ENCODE data around the gene ZSWIM5. TPM values are rescaled to one million over a fixed set of nuclear protein-coding genes. Genes with fewer than 3 reads are reported as not detected.
"Not testable (repeated sequence)": the region's sequence is repeated elsewhere in the genome, so short reads cannot be mapped to it uniquely, and the experiment has no call there.

Gene ZSWIM5
- total RNA-seq, 2 experiments from 2014 or later, result 0.63 to 0.69 TPM

DNA sequence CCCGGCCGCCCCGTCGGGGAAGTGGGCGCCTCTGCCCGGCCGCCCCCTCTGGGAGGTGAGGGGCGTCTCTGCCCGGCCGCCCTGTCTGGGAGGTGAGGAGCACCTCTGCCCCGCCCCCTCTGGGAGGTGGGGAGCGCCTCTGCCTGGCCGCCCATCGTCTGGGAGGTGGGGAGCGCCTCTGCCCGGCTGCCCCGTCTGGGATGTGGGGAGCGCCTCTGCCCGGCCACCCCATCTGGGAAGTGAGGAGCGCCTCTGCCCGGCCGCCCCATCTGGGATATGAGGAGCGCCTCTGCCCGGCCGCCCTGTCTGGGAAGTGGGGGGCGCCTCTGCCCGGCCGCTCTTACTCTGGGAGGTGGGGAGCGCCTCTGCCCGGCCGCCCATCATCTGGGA lies 100.3 kb downstream of the ZSWIM5 start:
- intact Hi-C loops (cut with DNase I, micrococcal nuclease); H3K36me3 Mint-ChIP-seq (ENCODE audit: low read depth); CTCF ChIA-PET; H3K4me1 Mint-ChIP-seq; H3K27ac Mint-ChIP-seq; DNase-seq; H3K27me3 Mint-ChIP-seq; H3K9me3 Mint-ChIP-seq (ENCODE audit: low read depth); POLR2A ChIA-PET; ATAC-seq; H3K4me3 Mint-ChIP-seq: not testable (repeated sequence)

- H3K4me3 Mint-ChIP-seq; H3K27me3 Mint-ChIP-seq; ATAC-seq; CTCF ChIA-PET; DNase-seq; H3K4me1 Mint-ChIP-seq; intact Hi-C loops (cut with DNase I, micrococcal nuclease); POLR2A ChIA-PET; H3K27ac Mint-ChIP-seq; H3K9me3 Mint-ChIP-seq (ENCODE audit: low read depth); H3K36me3 Mint-ChIP-seq (ENCODE audit: low read depth): not testable (repeated sequence)
Observed at GRCh38 chr1:45105486-45106155, 100.8 kb downstream of the ZSWIM5 start.

DNA sequence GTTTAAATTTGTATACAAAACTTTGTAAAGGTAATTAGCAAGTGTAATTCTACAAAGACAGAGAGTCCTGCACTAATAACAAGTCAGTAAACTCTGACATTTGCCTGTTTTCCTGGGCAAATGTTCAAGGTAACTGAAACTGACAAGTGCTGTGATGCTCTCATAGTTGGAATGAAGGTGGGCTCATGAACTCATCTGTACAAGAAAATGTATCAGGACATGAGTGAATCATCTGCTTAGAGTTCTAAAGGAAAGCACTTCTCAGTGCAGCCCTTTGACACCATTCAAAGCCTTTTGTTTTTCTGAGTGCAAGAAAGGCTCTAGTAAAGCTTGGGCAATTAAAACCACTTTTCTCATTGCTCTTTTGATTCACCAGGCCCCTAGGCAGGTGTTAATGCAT lies 102.9 kb downstream of the ZSWIM5 start:
- intact Hi-C loops (cut with DNase I, micrococcal nuclease), result no loop called here
- Mint-ChIP-seq H3K27me3 (no peaks in the 10 kb centered on the region), H3K4me1 (peaks cover 3% of the 10 kb centered on the region), H3K4me3 (no peak overlapping the region), H3K9me3 (ENCODE audit: low read depth) (no peaks in the 10 kb centered on the region), H3K36me3 (ENCODE audit: low read depth) (no peaks in the 10 kb centered on the region), H3K27ac (no peak overlapping the region)
- ATAC-seq, result peak; percentile 53
- ChIA-PET POLR2A (no interaction called here), CTCF (interaction anchor here (0.7 to 0.8 kb wide), 2 partner anchors 27 to 179 kb away, joined by 3 to 4 read pairs; no protein-coding TSS in a partner anchor)
- DNase-seq, result no peak

GRCh38 chr1:45101947-45102346 lies 104.5 kb downstream of the ZSWIM5 start:
- H3K9me3 Mint-ChIP-seq (ENCODE audit: low read depth), result no peaks in the 10 kb centered on the region
- ATAC-seq, result no peak
- H3K4me1 Mint-ChIP-seq, result peaks cover 3% of the 10 kb centered on the region
- POLR2A ChIA-PET, result no interaction called here
- CTCF ChIA-PET, result interaction anchor here (0.5 kb wide), 1 partner anchor 50 kb away, joined by 3 read pairs; no protein-coding TSS in a partner anchor
- intact Hi-C loops (cut with DNase I, micrococcal nuclease), result no loop called here
- no peaks in the 10 kb centered on the region for H3K27me3 Mint-ChIP-seq
- DNase-seq, result no peak
- H3K4me3 Mint-ChIP-seq, result no peak overlapping the region
- no peak overlapping the region for H3K27ac Mint-ChIP-seq
- no peaks in the 10 kb centered on the region for H3K36me3 Mint-ChIP-seq (ENCODE audit: low read depth)

DNA sequence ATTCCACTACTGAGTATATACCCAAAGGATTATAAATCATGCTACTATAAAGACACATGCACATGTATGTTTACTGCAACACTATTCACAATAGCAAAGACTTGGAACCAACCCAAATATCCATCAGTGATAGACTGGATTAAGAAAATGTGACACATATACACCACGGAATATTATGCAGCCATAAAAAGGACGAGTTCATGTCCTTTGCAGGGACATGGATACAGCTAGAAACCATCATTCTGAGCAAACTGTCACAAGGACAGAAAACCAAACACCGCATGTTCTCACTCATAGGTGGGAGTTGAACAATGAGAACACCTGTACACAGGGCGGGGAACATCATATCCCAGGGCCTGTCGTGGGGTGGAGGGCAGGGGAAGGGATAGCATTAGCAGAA lies 104.9 kb downstream of the ZSWIM5 start:
- ATAC-seq; H3K4me3 Mint-ChIP-seq; H3K4me1 Mint-ChIP-seq; intact Hi-C loops (cut with DNase I, micrococcal nuclease); H3K27me3 Mint-ChIP-seq; POLR2A ChIA-PET; DNase-seq; H3K36me3 Mint-ChIP-seq (ENCODE audit: low read depth); CTCF ChIA-PET; H3K27ac Mint-ChIP-seq; H3K9me3 Mint-ChIP-seq (ENCODE audit: low read depth): not testable (repeated sequence)

GRCh38 chr1:45097944-45098343 lies 108.5 kb downstream of the ZSWIM5 start:
- Mint-ChIP-seq H3K9me3 (ENCODE audit: low read depth) (no peaks in the 10 kb centered on the region), H3K4me1 (no peaks in the 10 kb centered on the region), H3K36me3 (ENCODE audit: low read depth) (no peaks in the 10 kb centered on the region), H3K27me3 (no peaks in the 10 kb centered on the region), H3K4me3 (no peak overlapping the region), H3K27ac (no peak overlapping the region)
- intact Hi-C loops (cut with DNase I, micrococcal nuclease), result no loop called here
- POLR2A ChIA-PET, result no interaction called here
- DNase-seq (no peak), ATAC-seq (no peak)
- CTCF ChIA-PET, result no interaction called here

DNA sequence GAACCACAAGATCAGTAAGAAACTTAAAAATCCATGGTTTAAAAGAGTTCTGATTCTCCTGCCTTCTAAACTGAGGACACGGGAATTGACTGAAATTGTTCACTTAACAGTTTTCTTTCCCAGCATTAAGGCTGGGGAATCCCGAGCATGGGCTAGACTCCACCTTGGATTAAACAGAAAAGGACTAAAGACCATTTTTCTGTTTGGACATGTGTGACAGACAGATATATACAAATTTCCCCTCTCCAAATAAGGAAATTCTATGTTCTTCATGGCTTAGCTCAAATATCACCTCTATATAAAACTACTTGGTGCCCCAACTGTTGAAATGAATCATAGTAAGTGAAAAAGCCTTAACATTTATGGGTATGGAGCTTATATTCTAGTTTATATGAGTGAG lies 109.3 kb downstream of the ZSWIM5 start:
- no peak for DNase-seq
- Mint-ChIP-seq H3K27ac (no peak overlapping the region), H3K36me3 (ENCODE audit: low read depth) (no peaks in the 10 kb centered on the region), H3K9me3 (ENCODE audit: low read depth) (no peaks in the 10 kb centered on the region), H3K4me1 (no peaks in the 10 kb centered on the region), H3K4me3 (no peak overlapping the region), H3K27me3 (no peaks in the 10 kb centered on the region)
- intact Hi-C loops (cut with DNase I, micrococcal nuclease), result no loop called here
- CTCF ChIA-PET, result no interaction called here
- POLR2A ChIA-PET, result no interaction called here
- no peak for ATAC-seq

DNA sequence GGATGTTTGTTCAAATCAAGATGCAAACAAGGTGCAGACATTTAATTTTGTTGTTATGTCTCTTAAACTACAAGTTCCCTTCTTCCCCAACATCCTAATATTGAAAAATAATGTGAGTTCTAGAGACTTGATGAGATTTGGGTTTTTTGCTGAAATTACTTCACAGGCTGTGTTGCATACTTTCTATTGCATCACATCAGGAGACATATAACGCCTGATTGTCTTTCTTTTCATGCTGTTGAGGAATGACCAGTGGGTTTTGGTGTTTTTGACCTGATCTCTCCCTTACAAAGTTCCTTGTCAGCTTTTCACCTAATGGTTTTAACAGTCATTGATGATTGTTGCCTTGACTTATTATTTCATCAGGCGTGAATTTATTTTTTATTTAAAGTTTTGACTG lies 111.0 kb downstream of the ZSWIM5 start:
- Mint-ChIP-seq H3K27me3 (no peaks in the 10 kb centered on the region), H3K4me1 (no peaks in the 10 kb centered on the region), H3K4me3 (no peak overlapping the region), H3K36me3 (ENCODE audit: low read depth) (no peaks in the 10 kb centered on the region), H3K9me3 (ENCODE audit: low read depth) (no peaks in the 10 kb centered on the region), H3K27ac (no peak overlapping the region)
- intact Hi-C loops (cut with DNase I, micrococcal nuclease), result no loop called here
- no peak for ATAC-seq
- ChIA-PET CTCF (no interaction called here), POLR2A (no interaction called here)
- DNase-seq, result no peak

DNA sequence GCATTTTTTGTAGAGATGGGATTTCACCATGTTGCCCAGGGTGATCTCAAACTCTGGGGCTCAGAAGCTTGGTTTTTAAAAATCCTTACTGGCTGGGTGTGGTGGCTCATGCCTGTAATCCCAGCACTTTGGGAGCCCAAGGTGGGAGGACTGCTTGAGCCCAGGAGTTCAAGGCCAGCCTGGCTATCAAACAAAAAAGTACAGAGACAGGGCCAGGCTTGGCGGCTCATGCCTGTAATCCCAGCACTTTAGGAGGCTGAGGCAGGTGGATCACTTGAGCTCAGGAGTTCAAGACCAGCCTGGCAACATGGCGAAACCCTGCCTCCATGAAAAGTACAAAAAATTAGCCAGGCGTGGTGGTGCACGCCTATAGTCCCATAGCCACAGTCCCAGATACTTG lies 112.0 kb downstream of the ZSWIM5 start:
- CTCF ChIA-PET; H3K4me1 Mint-ChIP-seq; H3K27me3 Mint-ChIP-seq; ATAC-seq; H3K27ac Mint-ChIP-seq; intact Hi-C loops (cut with DNase I, micrococcal nuclease); DNase-seq; H3K9me3 Mint-ChIP-seq (ENCODE audit: low read depth); H3K4me3 Mint-ChIP-seq; POLR2A ChIA-PET; H3K36me3 Mint-ChIP-seq (ENCODE audit: low read depth): not testable (repeated sequence)

DNA sequence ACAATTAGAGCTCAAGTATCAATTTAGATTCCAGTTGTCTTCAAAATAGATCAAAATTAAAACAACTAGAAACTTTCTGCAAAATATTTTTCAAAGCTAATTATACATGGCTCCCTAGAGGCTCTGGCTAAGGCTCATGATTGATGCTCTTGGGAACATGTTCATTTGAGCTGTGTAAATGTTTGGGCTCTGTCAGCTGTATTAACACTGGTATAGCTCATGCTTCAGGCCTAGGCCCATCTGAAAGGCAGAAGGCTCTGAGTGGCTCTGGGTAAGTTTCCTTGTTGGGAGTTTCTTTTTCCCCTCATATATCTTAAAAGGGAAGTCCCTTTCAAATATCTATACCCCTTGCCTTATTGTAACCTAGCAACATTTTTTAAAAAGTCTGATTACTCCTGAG lies 113.1 kb downstream of the ZSWIM5 start:
- POLR2A ChIA-PET, result no interaction called here
- ATAC-seq (no peak), DNase-seq (no peak)
- H3K27me3 Mint-ChIP-seq, result no peaks in the 10 kb centered on the region
- no peaks in the 10 kb centered on the region for H3K36me3 Mint-ChIP-seq (ENCODE audit: low read depth)
- H3K4me1 Mint-ChIP-seq, result no peaks in the 10 kb centered on the region
- intact Hi-C loops (cut with DNase I, micrococcal nuclease), result no loop called here
- H3K9me3 Mint-ChIP-seq (ENCODE audit: low read depth), result no peaks in the 10 kb centered on the region
- CTCF ChIA-PET, result interaction anchor here (0.6 to 1.1 kb wide), 2 partner anchors 76 to 260 kb away, joined by 3 read pairs; no protein-coding TSS in a partner anchor
- H3K27ac Mint-ChIP-seq, result no peak overlapping the region
- H3K4me3 Mint-ChIP-seq, result no peak overlapping the region

DNA sequence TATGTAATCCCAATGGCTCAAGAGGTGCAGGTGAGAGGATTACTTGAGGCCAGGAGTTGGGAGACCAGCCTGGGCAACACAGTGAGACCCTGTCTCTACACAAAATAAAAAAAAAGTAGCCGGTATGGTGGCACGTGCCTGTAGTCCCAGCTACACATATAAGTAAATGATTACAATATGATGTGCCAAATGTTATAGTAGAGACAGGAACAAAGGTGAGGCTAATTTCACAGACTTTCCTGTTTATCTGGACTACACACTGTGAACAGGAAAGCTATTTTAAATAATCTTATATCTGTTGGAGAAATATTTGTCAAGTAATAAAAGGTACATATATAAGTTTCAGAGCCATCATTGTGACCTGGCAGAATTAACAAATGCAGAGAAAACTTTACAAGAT lies 116.7 kb downstream of the ZSWIM5 start:
- Mint-ChIP-seq H3K4me1 (no peaks in the 10 kb centered on the region), H3K4me3 (no peak overlapping the region)
- CTCF ChIA-PET, result interaction anchor here (0.5 to 1.4 kb wide), 2 partner anchors 59 to 71 kb away, joined by 4 to 5 read pairs; no protein-coding TSS in a partner anchor

GRCh38 chr1:45084562-45084961 lies 121.8 kb downstream of the ZSWIM5 start:
- Mint-ChIP-seq H3K27me3 (no peaks in the 10 kb centered on the region), H3K27ac (no peak overlapping the region), H3K9me3 (ENCODE audit: low read depth) (no peaks in the 10 kb centered on the region), H3K4me3 (no peak overlapping the region), H3K4me1 (no peaks in the 10 kb centered on the region), H3K36me3 (ENCODE audit: low read depth) (no peaks in the 10 kb centered on the region)
- DNase-seq (no peak), ATAC-seq (no peak)
- intact Hi-C loops (cut with DNase I, micrococcal nuclease), result no loop called here
- POLR2A ChIA-PET, result no interaction called here
- CTCF ChIA-PET, result no interaction called here

More for the DNA sequence above, 116.7 kb downstream of the ZSWIM5 start:
- no peaks in the 10 kb centered on the region for H3K9me3 Mint-ChIP-seq (ENCODE audit: low read depth)
- POLR2A ChIA-PET, result no interaction called here
- no peaks in the 10 kb centered on the region for H3K27me3 Mint-ChIP-seq
- no peaks in the 10 kb centered on the region for H3K36me3 Mint-ChIP-seq (ENCODE audit: low read depth)
- no peak for ATAC-seq
- no peak overlapping the region for H3K27ac Mint-ChIP-seq
- intact Hi-C loops (cut with DNase I, micrococcal nuclease), result no loop called here
- no peak for DNase-seq
